Smooth muscle cell (in vitro differentiated cells): Measurements from ENCODE around the gene INO80C. TPM values are rescaled to one million over a fixed set of nuclear protein-coding genes. Genes with fewer than 3 reads are reported as not detected.

Experiments used
- DNase-seq: peaks from one replicate; lab custom pipeline; 2025; ENCODE audit not compliant: unreplicated experiment; lab: John Stamatoyannopoulos, UW
- H2AFZ ChIP-seq: fragments of 200-600 bp; sonication (generic); 2 replicates; pipeline ENCODE4 v1.6.0; 2016; ENCODE audit warnings: antibody characterized with exemption, low read depth, mild to moderate bottlenecking
- H3F3A ChIP-seq: fragments of 200-600 bp; sonication (generic); 2 replicates; pipeline ENCODE4 v1.6.0; 2017; ENCODE audit warnings: antibody characterized with exemption, low read depth
- H3K27ac ChIP-seq: fragments of 200-600 bp; sonication (generic); 2 replicates; pipeline ENCODE4 v1.5.1; 2016; ENCODE audit warnings: low read depth, mild to moderate bottlenecking
- H3K27me3 ChIP-seq: fragments of 200-600 bp; sonication (generic); 2 replicates; pipeline ENCODE4 v1.6.1; 2016; ENCODE audit warnings: low read depth, mild to moderate bottlenecking
- H3K36me3 ChIP-seq: fragments of 200-600 bp; sonication (generic); 2 replicates; pipeline ENCODE4 v1.5.1; 2016; ENCODE audit warnings: low read depth
- H3K4me1 ChIP-seq: fragments of 200-600 bp; sonication (generic); 2 replicates; pipeline ENCODE4 v1.5.1; 2016; ENCODE audit warnings: low read depth
- H3K4me2 ChIP-seq: fragments of 200-600 bp; sonication (generic); 2 replicates; pipeline ENCODE4 v1.6.0; 2016; ENCODE audit warnings: mild to moderate bottlenecking
- H3K4me3 ChIP-seq: fragments of 200-600 bp; sonication (generic); 2 replicates; pipeline ENCODE4 v1.5.1; 2016; ENCODE audit warnings: mild to moderate bottlenecking
- H3K79me2 ChIP-seq: fragments of 200-600 bp; sonication (generic); 2 replicates; pipeline ENCODE4 v1.6.0; 2016; ENCODE audit warnings: low read depth, mild to moderate bottlenecking
- H3K9ac ChIP-seq: fragments of 200-600 bp; sonication (generic); 2 replicates; pipeline ENCODE4 v1.6.0; 2016; ENCODE audit warnings: low read depth
- H3K9me3 ChIP-seq: fragments of 200-600 bp; sonication (generic); replicated peaks from 2 replicates; pipeline ENCODE4 v1.5.1; 2016; ENCODE audit warnings: low read depth
- H4K20me1 ChIP-seq: fragments of 200-600 bp; sonication (generic); 2 replicates; pipeline ENCODE4 v1.6.0; 2016; ENCODE audit warnings: low read depth
- WGBS: methylation state at CpG from one replicate; pipeline ENCODE4 v1.1.7; 2016; ENCODE audit warnings: low lambda C conversion rate; 5-methylcytosine and 5-hydroxymethylcytosine counted together
- polyA plus RNA-seq: library from polyadenylated mRNA; unstranded; fragments of >200 nt; fragmentation: Nextera tagmentation; extraction: Ambion mirVana; gene quantifications from 2 replicates; pipeline ENCODE4 v1.2.1, GENCODE V29; 2016
- total RNA-seq: library from RNA; depleted of rRNA; stranded (reverse); fragments of >200 nt; gene quantifications from 2 replicates; pipeline ENCODE4 v1.2.3, GENCODE V29; 2014
- TF ChIP-seq, protein P1 (sequence below): fragments of 200-600 bp; sonication (generic); IDR thresholded peaks from 2 replicates; pipeline ENCODE4 v1.5.1; 2017; ENCODE audit warnings: borderline replicate concordance, mild to moderate bottlenecking, antibody characterized with exemption; ENCODE audit not compliant: insufficient read depth, poor library complexity, severe bottlenecking

The INO80C gene
- total and polyA plus RNA-seq, 2 experiments from 2014 or later = 6.8 to 13.9 TPM

DNA sequence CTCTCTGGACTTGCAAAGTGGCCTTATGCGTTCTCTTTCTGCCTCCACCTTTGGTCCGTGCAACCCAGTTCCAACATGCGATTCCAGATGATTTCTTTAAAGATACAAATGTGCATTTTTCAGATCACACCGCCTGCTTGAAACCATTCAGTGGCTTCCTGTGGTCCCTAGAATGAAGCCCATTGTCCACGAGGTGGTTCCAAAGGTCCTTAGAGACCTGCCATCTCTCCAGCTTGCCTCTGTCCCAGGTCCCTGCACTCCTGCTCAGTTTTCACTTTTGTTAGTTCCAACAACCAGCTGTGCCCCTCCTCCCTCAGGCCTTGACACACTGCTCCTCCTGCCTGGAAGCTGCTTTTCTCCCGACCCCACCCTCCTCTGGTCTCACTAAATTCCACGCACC is 3.6 kb upstream of the INO80C start:
- no peaks in the 10 kb centered on the region for H3K9me3 ChIP-seq
- H4K20me1 ChIP-seq = no peaks in the 10 kb centered on the region
- no peak overlapping the region for H3K4me2 ChIP-seq
- H3K79me2 ChIP-seq = peaks cover 3% of the 10 kb centered on the region
- no peak overlapping the region for H3K27ac ChIP-seq
- peaks cover 9% of the 10 kb centered on the region for H3K4me1 ChIP-seq
- no peaks in the 10 kb centered on the region for H3K27me3 ChIP-seq
- TF ChIP-seq, protein P1, sequence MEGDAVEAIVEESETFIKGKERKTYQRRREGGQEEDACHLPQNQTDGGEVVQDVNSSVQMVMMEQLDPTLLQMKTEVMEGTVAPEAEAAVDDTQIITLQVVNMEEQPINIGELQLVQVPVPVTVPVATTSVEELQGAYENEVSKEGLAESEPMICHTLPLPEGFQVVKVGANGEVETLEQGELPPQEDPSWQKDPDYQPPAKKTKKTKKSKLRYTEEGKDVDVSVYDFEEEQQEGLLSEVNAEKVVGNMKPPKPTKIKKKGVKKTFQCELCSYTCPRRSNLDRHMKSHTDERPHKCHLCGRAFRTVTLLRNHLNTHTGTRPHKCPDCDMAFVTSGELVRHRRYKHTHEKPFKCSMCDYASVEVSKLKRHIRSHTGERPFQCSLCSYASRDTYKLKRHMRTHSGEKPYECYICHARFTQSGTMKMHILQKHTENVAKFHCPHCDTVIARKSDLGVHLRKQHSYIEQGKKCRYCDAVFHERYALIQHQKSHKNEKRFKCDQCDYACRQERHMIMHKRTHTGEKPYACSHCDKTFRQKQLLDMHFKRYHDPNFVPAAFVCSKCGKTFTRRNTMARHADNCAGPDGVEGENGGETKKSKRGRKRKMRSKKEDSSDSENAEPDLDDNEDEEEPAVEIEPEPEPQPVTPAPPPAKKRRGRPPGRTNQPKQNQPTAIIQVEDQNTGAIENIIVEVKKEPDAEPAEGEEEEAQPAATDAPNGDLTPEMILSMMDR = no peak
- H2AFZ ChIP-seq = no peak overlapping the region
- H3F3A ChIP-seq = no peaks in the 10 kb centered on the region
- DNase-seq = no peak
- no peak overlapping the region for H3K4me3 ChIP-seq
- 86% methylated on average over 7 of the region's 7 CpGs for WGBS
- H3K9ac ChIP-seq = no peak overlapping the region
- H3K36me3 ChIP-seq = no peaks in the 10 kb centered on the region

DNA sequence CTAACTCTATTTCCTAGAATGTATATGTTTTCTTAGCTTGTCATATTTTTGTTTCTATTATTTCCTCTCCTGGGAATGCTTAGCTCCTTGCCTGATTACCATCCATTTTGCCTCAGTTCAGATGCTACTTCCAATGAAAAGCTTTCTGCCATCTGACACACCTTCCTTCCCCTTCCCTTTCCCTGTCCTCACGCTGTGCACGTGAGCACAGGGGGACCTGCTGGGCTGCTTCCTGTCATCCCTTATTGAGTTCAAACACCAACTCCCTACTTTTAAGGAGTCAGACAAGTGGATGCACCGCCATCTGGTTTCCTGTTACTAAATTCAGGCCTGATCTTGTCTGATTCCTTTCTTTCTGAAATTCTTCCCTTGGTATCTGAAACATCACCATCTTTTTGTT is 2.4 kb upstream of the INO80C start:
- Histone ChIP-seq H3K4me1 (peaks cover 17% of the 10 kb centered on the region), H3K9ac (no peak overlapping the region), H3K4me2 (no peak overlapping the region), H3F3A (no peaks in the 10 kb centered on the region), H2AFZ (no peak overlapping the region), H3K36me3 (no peaks in the 10 kb centered on the region), H3K27ac (no peak overlapping the region), H3K9me3 (no peaks in the 10 kb centered on the region), H3K27me3 (no peaks in the 10 kb centered on the region), H3K4me3 (no peak overlapping the region), H3K79me2 (peaks cover 16% of the 10 kb centered on the region), H4K20me1 (no peaks in the 10 kb centered on the region)
- whole genome bisulfite sequencing = 64% methylated on average over 3 of the region's 3 CpGs
- TF ChIP-seq, protein P1 = no peak
- no peak for DNase-seq

DNA sequence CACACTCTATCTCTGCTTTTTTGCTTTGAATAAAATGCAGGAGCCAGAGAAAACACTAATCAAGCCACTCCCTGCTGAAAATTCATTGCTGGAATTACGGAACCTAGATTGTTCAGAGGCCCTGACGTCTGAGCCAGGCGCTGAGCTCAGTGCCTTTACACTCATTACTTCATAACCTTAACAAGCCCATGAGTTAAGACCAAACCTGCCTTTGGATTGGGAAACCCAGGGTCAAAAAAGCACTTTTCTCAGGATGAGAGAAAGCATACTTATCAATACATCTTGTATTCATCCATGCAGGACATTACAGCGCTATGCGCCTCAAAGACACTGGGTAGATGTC is 762 bp downstream of the INO80C start:
- DNase-seq = no peak
- peaks cover 47% of the 10 kb centered on the region for H3K79me2 ChIP-seq
- H4K20me1 ChIP-seq = no peaks in the 10 kb centered on the region
- TF ChIP-seq, protein P1 = no peak
- peak overlapping the region; percentile 88 for H2AFZ ChIP-seq
- peak overlapping the region; percentile 80 for H3K27ac ChIP-seq
- H3K9me3 ChIP-seq = no peaks in the 10 kb centered on the region
- H3K27me3 ChIP-seq = no peaks in the 10 kb centered on the region
- peaks cover 19% of the 10 kb centered on the region for H3K4me1 ChIP-seq
- no peaks in the 10 kb centered on the region for H3F3A ChIP-seq
- peak overlapping the region; percentile 80 for H3K4me2 ChIP-seq
- H3K36me3 ChIP-seq = no peaks in the 10 kb centered on the region
- WGBS = 7% methylated on average over 5 of the region's 5 CpGs
- peak overlapping the region; percentile 64 for H3K4me3 ChIP-seq
- H3K9ac ChIP-seq = peak overlapping the region; percentile 82

DNA sequence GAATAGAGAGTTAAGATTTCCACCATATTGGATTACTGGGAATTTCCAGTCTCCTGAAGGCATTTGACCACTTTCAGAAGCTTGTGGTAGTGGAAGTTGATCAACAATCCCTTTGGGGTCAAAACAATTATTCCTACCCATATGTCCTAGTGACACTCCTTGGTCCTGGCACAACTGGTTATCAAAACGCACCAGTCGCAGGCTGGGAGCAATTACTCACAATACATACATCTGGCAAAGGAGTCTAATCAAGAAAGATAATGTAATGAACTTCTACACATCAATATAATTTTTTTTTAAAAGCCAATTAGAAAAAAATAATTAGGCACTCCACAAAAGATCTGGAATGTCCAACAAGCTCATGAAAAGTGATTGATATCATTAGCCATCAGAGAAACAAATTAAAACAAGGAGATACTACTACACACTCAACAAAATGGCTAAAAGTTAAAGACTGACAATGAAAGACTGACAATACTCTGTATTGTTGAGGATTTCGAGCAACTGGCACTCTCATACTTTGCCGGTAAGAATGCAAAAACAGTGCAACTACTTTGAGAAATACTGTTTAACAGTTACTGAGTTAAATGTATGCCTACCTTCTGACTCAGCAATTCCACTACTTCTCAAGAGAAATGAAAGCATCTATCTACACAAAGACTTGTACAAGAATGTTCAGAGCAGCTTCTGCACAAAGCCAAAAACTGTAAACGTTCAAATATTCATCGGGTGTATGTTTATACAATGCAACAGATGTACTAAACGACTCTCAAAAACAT is 2.0 kb downstream of the INO80C start:
- no peak for DNase-seq
- H2AFZ ChIP-seq = no peak overlapping the region
- peak overlapping the region; percentile 64 for H3K4me3 ChIP-seq
- H3K9me3 ChIP-seq = no peaks in the 10 kb centered on the region
- H3K27me3 ChIP-seq = no peaks in the 10 kb centered on the region
- peak overlapping the region; percentile 80 for H3K27ac ChIP-seq
- no peaks in the 10 kb centered on the region for H4K20me1 ChIP-seq
- H3F3A ChIP-seq = no peaks in the 10 kb centered on the region
- peaks cover 30% of the 10 kb centered on the region for H3K4me1 ChIP-seq
- H3K4me2 ChIP-seq = peak overlapping the region; percentile 80
- peaks cover 54% of the 10 kb centered on the region for H3K79me2 ChIP-seq
- H3K36me3 ChIP-seq = no peaks in the 10 kb centered on the region
- TF ChIP-seq, protein P1 = no peak
- 72% methylated on average over 7 of the region's 7 CpGs for WGBS
- H3K9ac ChIP-seq = no peak overlapping the region
